Stimulated activated CD4-positive, alpha-beta T cell treated with anti-CD3 and anti-CD28 coated beads, Interleukin-2, amount 100 ng/mL, for 48 hours (primary cell): ENCODE data around the gene VPS9D1.
"Not testable (repeated sequence)": the region's sequence is repeated elsewhere in the genome, so short reads cannot be mapped to it uniquely, and the experiment has no call there.

Experiments used
- DNase-seq, 2 donors: peaks; one replicate each; pipeline ENCODE4 v3.0.0-alpha.2; 2020

The VPS9D1 gene

GRCh38 chr16:89691986-89692569 is 28.6 kb downstream of the VPS9D1 start:
- DNase-seq: no peak

GRCh38 chr16:89691231-89691985 is 29.3 kb downstream of the VPS9D1 start:
- DNase-seq: no peak

- DNase-seq: no peak
Measured at GRCh38 chr16:89690392-89690901, 30.3 kb downstream of the VPS9D1 start.

GRCh38 chr16:89689621-89690020 is 31.1 kb downstream of the VPS9D1 start:
- DNase-seq: not testable (repeated sequence)

GRCh38 chr16:89689142-89689541 is 31.6 kb downstream of the VPS9D1 start:
- DNase-seq: no peak

- no peak for DNase-seq
Measured at GRCh38 chr16:89688395-89688794, 32.3 kb downstream of the VPS9D1 start.

GRCh38 chr16:89687092-89687940 is 33.4 kb downstream of the VPS9D1 start:
- no peak for DNase-seq

GRCh38 chr16:89686520-89687091 is 34.1 kb downstream of the VPS9D1 start, which contains the start of gene CDK10:
TSS of gene CDK10 (plus strand) at chr16:89686689. CDS start at chr16:89686711, 22 bp downstream.
- DNase-seq: peak; percentile 94

GRCh38 chr16:89685916-89686315 is 34.8 kb downstream of the VPS9D1 start:
- no peak for DNase-seq

- DNase-seq: no peak
Measured at GRCh38 chr16:89678258-89678657, 42.4 kb downstream of the VPS9D1 start.

- DNase-seq: no peak
Measured at GRCh38 chr16:89672177-89672941, 48.3 kb downstream of the VPS9D1 start.

GRCh38 chr16:89671565-89671964 is 49.1 kb downstream of the VPS9D1 start:
- DNase-seq: not testable (repeated sequence)

- DNase-seq: no peak
Measured at GRCh38 chr16:89670496-89671431, 49.9 kb downstream of the VPS9D1 start.

- DNase-seq: no peak
Measured at GRCh38 chr16:89669755-89670154, 50.9 kb downstream of the VPS9D1 start.

GRCh38 chr16:89668790-89669158 is 51.9 kb downstream of the VPS9D1 start:
- DNase-seq: no peak

GRCh38 chr16:89667633-89668032 is 53.1 kb downstream of the VPS9D1 start:
- no peak for DNase-seq

- not testable (repeated sequence) for DNase-seq
Measured at GRCh38 chr16:89667000-89667399, 53.7 kb downstream of the VPS9D1 start.

GRCh38 chr16:89664238-89664637 is 56.5 kb downstream of the VPS9D1 start:
- not testable (repeated sequence) for DNase-seq

GRCh38 chr16:89661215-89661614 is 59.5 kb downstream of the VPS9D1 start:
- DNase-seq: no peak

GRCh38 chr16:89660146-89660545 is 60.6 kb downstream of the VPS9D1 start:
- no peak for DNase-seq
